Measurements from ENCODE around the gene ZNF81.

The ZNF81 gene

DNA sequence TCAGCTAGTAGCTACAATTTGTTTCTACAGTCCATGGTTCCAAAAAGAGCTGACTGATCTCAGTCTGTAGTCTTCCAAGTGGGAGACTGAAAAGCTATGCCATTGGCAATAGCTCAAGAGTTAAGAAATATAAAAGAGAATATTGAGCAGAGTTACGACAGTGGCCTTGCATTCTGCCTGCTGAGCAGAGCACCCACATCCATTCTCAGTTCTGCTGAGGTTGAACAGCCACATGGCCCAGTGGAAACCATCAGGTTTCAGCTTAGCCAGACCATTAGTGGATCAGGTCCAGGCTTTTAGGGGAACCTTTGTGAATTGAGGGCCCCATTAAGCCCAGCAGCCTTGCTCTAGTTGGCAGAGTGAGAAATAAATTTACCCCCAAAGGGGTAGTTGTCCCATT lies 28.1 kb downstream of the ZNF81 start:
- H3K79me2 ChIP-seq (ENCODE audit: low read length): no peaks in the 10 kb centered on the region
- no peak overlapping the region for H3K27ac ChIP-seq (ENCODE audit: low read length)
- no peak for TF ChIP-seq EZH2phosphoT487 (IDR thresholded peaks at IDR 0.05; ENCODE audit: low read depth)
- TF ChIP-seq, protein P1, sequence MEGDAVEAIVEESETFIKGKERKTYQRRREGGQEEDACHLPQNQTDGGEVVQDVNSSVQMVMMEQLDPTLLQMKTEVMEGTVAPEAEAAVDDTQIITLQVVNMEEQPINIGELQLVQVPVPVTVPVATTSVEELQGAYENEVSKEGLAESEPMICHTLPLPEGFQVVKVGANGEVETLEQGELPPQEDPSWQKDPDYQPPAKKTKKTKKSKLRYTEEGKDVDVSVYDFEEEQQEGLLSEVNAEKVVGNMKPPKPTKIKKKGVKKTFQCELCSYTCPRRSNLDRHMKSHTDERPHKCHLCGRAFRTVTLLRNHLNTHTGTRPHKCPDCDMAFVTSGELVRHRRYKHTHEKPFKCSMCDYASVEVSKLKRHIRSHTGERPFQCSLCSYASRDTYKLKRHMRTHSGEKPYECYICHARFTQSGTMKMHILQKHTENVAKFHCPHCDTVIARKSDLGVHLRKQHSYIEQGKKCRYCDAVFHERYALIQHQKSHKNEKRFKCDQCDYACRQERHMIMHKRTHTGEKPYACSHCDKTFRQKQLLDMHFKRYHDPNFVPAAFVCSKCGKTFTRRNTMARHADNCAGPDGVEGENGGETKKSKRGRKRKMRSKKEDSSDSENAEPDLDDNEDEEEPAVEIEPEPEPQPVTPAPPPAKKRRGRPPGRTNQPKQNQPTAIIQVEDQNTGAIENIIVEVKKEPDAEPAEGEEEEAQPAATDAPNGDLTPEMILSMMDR (IDR thresholded peaks at IDR 0.05; ENCODE audit: low read depth, low read length): no peak
- H3K36me3 ChIP-seq (replicated peaks; ENCODE audit: low read depth, low read length): peaks cover 5% of the 10 kb centered on the region
- no peaks in the 10 kb centered on the region for H3K4me1 ChIP-seq (ENCODE audit: low read length)
- no peak overlapping the region for H3K9ac ChIP-seq (ENCODE audit: low read length)
- H3K9me3 ChIP-seq (ENCODE audit: insufficient read depth, low read length): no peaks in the 10 kb centered on the region
- H4K20me1 ChIP-seq (ENCODE audit: insufficient read depth, low read length): no peaks in the 10 kb centered on the region
- no peak overlapping the region for H3K4me2 ChIP-seq (ENCODE audit: low read length)
- no peak overlapping the region for H3K4me3 ChIP-seq (ENCODE audit: low read length)
- no peaks in the 10 kb centered on the region for H3K27me3 ChIP-seq (ENCODE audit: low read depth, low read length)
- no peak overlapping the region for H2AFZ ChIP-seq (ENCODE audit: low read depth, low read length)

DNA sequence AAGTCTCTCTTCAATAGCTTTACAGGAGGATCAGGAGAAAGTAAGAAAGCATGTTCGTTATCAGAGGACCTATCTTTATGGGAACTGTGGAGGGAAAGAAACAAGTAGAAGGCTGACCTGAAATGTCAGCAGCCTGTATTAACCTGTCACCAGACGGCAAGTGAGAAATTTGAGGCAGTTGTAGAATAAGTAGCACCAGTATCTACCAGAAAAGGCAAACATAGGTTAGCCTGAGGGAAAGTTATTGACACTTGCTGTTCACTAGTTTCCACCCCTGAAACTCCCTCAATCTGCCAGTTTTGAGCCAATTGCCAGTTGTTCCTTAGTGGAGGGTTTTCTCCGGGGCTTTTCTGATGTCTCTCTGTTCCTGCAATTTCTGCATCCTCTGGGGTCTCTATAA lies 36.4 kb downstream of the ZNF81 start:
- TF ChIP-seq EZH2phosphoT487 (IDR thresholded peaks at IDR 0.05; ENCODE audit: low read depth): no peak
- TF ChIP-seq, protein P1 (IDR thresholded peaks at IDR 0.05; ENCODE audit: low read depth, low read length): no peak

DNA sequence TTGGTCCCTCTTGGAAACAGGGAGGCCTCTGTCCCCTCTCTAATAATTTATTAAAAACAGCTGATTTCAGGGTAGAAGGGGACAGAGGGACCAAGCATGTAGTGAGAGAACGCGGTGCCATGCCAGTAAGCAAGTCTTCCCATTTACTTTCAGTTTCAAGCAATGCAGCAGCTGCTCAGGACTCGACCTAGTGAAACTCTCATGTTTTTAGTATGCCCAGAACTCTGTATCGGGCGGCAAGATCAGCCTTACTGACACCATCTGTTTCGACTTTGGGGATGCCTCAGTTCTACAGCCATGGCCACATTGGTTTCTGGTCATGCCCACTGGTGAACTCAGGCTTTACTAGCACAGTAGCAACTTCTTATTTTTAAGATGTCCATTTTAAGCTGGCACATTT lies 40.6 kb downstream of the ZNF81 start:
- Histone ChIP-seq H3K9ac (ENCODE audit: low read length) (peak overlapping the region; percentile 38; the same call in 1 of the 2 replicates), H3K36me3 (replicated peaks; ENCODE audit: low read depth, low read length) (peaks cover 48% of the 10 kb centered on the region), H3K4me1 (ENCODE audit: low read length) (peaks cover 22% of the 10 kb centered on the region)

More for the DNA sequence above, 36.4 kb downstream of the ZNF81 start:
- Histone ChIP-seq H2AFZ (ENCODE audit: low read depth, low read length) (no peak overlapping the region), H3K79me2 (ENCODE audit: low read length) (no peaks in the 10 kb centered on the region), H3K27me3 (ENCODE audit: low read depth, low read length) (no peaks in the 10 kb centered on the region), H3K4me3 (ENCODE audit: low read length) (no peak overlapping the region), H3K9me3 (ENCODE audit: insufficient read depth, low read length) (no peaks in the 10 kb centered on the region), H3K36me3 (replicated peaks; ENCODE audit: low read depth, low read length) (peaks cover 39% of the 10 kb centered on the region), H3K9ac (ENCODE audit: low read length) (no peak overlapping the region), H3K27ac (ENCODE audit: low read length) (no peak overlapping the region), H3K4me2 (ENCODE audit: low read length) (no peak overlapping the region), H4K20me1 (ENCODE audit: insufficient read depth, low read length) (no peaks in the 10 kb centered on the region), H3K4me1 (ENCODE audit: low read length) (peaks cover 16% of the 10 kb centered on the region)

DNA sequence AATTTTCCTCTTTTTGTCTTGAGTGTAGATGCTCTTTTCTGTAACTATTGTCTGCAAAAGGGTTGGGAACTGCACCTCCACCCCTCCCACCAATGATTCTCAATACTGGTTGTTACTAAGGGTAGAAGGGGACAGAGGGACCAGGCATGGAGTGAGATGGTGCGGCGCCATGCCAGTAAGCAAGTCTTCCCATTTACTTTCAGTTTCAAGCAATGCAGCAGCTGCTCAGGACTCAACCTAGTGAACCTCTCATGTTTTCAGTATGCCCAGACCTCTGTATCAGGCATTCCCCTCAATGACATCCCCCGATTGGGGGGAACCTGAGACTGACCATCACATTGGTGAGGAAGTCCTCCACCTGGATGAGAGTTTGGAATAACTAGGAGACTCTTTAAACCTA lies 41.5 kb downstream of the ZNF81 start:
- TF ChIP-seq, protein P1 (IDR thresholded peaks at IDR 0.05; ENCODE audit: low read depth, low read length): no peak
- TF ChIP-seq EZH2phosphoT487 (IDR thresholded peaks at IDR 0.05; ENCODE audit: low read depth): no peak
- Histone ChIP-seq H3K36me3 (replicated peaks; ENCODE audit: low read depth, low read length) (peaks cover 43% of the 10 kb centered on the region), H3K27ac (ENCODE audit: low read length) (peak overlapping the region; percentile 55; the same call in 1 of the 2 replicates), H3K4me3 (ENCODE audit: low read length) (peak overlapping the region; percentile 48), H3K27me3 (ENCODE audit: low read depth, low read length) (no peaks in the 10 kb centered on the region), H3K9ac (ENCODE audit: low read length) (no peak overlapping the region), H3K4me2 (ENCODE audit: low read length) (peak overlapping the region; percentile 60), H4K20me1 (ENCODE audit: insufficient read depth, low read length) (no peaks in the 10 kb centered on the region), H3K9me3 (ENCODE audit: insufficient read depth, low read length) (no peaks in the 10 kb centered on the region), H3K4me1 (ENCODE audit: low read length) (peaks cover 22% of the 10 kb centered on the region), H2AFZ (ENCODE audit: low read depth, low read length) (no peak overlapping the region), H3K79me2 (ENCODE audit: low read length) (no peaks in the 10 kb centered on the region)

More for the DNA sequence above, 40.6 kb downstream of the ZNF81 start:
- Histone ChIP-seq H3K4me2 (ENCODE audit: low read length) (peak overlapping the region; percentile 60), H3K9me3 (ENCODE audit: insufficient read depth, low read length) (no peaks in the 10 kb centered on the region), H3K4me3 (ENCODE audit: low read length) (peak overlapping the region; percentile 48), H4K20me1 (ENCODE audit: insufficient read depth, low read length) (no peaks in the 10 kb centered on the region), H2AFZ (ENCODE audit: low read depth, low read length) (peak overlapping the region; percentile 52), H3K27me3 (ENCODE audit: low read depth, low read length) (no peaks in the 10 kb centered on the region), H3K79me2 (ENCODE audit: low read length) (no peaks in the 10 kb centered on the region), H3K27ac (ENCODE audit: low read length) (peak overlapping the region; percentile 55)
- no peak for TF ChIP-seq EZH2phosphoT487 (IDR thresholded peaks at IDR 0.05; ENCODE audit: low read depth)

All from OCI-LY3 (cell line).